Measurements from ENCODE around the gene UBALD1.

The UBALD1 gene

DNA sequence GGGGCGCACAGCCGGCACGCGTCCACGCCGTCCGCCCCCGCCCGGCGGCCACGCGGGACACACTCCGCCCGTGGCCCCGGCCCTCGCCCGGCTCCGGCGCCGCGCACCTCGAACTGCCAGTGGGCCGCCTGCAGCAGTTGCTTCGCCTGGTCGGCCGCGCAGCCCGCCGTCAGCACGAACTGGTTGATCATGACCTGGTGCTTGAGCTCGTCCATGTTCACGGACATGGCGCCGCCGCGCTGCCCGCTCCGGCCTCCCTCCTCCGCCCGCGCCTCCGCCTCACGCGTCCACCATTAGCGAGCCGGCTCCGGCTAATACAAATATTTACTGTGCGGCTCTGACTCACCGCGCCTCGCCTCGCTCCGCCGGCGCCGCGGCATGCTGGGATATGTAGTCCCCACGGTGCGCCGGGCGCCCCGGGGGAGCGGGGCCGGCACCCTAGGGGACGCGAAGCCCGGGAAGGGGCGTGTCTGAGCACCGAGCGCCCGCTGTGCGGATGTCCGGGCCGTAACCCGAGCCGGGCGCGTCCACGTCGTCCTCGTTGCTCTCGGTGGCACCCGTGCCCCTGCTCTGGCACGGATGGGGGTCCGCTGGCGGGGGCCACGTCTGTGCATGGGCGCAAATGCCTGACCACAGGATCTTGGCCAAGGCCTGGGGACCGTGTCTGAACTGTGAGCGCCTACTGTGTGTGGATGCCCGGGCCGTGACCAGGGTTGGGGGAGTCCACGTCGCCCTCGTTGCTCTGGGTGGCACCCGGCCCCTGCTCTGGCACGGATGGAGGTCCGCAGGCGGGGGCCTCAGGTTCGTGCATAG, at the start of gene UBALD1:
TSS of gene UBALD1 (minus strand) at position 318 of the 813 bp plus-strand sequence. CDS start at position 227, 91 bp downstream.
- peak; percentile 80 for DNase-seq

DNA sequence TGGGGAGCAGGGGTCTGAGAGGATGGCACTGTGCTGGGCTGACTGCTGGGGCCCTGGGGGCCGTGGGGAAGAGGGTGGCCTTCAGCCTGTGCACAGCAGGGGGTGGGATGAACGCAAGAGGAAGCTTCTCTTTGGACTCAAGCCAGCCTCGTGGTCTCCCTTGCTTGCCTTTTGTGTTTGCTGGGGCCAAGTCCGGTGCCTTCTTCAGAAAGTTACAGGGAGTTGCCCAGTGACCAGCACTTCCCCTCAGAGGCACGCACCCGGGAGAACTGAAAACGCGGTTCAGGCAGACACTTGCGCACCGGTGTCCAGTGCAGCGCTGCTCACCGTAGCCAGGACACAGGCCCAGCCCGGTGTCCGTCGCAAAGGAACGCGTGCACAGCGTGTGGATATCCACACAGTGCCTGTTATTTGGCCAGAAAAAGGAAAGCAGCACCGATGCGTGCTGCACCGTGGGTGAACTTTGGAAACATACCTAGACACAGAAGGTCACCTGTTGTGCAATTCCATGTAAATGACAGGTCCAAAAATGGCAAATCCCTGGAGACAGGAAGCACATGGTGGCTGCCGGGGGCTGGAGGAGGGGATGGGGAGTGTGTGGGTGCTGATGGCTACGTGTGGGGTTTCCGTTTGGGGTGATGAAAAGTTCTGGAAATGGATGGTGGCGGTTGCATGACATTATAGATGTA, 49.2 kb upstream of the UBALD1 start:
- no peak for DNase-seq

DNA sequence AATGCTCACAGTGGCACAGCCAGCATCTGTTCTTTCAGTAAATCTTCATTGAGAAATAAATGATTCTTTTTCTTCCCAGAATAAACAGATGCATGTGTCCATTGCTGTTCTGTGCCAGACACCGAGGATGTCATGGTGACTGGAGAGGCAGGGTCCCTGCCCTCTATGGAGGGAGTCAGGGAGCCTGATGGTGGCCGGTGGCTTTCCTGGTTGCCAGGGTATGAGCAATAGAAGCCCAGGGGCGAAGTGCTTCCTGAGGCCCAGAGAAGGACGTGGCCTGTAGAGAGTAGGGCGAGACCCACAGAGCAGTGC, 48.7 kb upstream of the UBALD1 start:
- no peak for DNase-seq

DNA sequence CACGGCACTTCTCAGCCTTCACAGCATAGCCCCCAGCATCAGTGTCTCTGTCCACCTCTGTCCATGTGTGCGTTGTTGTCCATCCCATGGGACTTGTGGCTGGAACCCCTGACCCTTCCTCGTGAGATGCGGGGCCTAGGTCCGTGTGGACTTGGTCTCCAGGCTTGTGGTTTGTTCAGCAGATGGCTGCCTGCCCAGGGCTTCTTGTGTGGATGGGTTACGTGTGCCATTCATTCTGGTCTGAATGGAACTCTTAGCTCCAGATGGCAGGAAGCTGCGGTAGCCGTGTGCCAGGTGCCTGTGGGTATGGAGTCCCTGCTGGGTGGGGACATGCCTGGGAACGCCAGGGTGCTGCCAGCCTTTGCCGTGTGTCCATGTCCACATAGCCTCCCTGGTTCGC, 47.0 kb upstream of the UBALD1 start:
- DNase-seq = no peak

DNA sequence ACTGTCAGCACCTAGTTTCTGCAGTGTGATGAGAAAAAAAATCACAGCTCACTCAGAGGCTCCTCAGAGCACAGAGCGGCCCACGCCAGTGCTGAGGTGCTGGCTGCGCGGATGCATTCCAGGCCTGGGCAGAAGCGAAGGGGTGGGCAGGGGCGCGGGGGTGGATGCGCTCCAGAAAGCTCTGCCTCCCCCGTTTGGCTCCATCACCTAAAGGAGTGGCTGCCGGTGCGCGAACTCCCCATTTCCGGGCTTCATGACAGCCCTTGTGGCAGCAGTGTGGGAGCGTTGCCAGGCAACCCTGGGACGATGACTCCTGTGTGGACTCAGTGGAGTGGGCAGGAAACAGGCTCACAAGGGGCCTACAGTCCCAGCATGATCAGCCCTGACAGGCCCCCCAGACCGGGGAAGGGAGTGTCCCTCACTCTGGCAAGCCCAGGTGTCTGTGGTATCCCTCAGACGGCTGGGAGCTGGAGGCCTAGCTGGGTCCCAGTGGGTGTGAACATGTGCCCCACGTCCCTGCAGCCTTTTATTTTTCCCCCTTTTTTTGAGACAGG, 45.8 kb upstream of the UBALD1 start:
- DNase-seq = peak; percentile 76

DNA sequence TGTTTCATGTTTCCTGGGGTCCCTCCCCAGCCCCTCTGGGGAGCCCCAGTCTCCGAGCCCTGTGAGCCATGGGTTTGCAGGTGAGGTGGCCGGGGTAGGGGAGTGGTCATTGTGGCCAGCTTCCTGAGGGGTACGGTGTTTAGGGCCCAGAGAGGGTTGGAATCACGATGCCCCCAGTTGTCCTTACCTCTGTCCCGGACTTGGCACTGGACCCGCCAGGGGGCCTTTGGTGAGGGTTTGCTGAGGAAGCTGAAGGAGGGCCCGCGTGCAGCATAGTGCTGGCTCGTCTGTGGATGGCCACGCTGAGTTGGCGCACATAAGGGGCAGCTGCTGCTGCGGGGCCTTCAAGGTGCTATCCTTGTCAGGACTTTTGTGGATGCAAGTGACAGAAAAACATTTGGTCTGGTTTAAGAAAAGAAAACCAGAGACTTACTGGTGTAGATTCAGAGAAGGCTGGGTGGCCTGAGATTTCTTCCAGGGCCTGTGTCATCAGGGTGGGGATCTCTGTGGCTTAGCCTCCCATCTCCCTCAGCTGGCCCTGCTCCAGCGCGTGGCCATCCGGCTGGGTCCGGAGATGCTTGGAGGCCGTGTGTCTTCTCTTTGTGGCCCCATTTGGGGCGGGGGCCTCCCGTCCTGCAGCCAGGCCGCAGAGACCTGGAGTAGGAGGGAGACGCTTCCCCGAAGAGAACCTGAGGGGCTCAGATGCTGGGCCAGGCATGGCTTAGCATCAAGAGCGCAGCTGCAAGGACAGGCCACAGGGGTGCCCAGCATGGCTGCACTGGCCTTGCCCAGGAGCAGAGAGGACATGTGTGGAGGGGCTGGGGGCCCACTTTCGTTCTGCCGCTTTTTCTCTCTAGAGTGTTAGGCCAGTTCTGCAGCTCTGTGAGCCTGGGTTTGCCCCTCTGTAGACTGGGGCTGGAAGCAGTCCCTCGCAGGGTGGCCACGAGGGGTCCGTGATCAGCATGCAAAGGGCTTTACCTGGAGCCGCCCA, 45.0 kb upstream of the UBALD1 start:
- no peak for DNase-seq

DNA sequence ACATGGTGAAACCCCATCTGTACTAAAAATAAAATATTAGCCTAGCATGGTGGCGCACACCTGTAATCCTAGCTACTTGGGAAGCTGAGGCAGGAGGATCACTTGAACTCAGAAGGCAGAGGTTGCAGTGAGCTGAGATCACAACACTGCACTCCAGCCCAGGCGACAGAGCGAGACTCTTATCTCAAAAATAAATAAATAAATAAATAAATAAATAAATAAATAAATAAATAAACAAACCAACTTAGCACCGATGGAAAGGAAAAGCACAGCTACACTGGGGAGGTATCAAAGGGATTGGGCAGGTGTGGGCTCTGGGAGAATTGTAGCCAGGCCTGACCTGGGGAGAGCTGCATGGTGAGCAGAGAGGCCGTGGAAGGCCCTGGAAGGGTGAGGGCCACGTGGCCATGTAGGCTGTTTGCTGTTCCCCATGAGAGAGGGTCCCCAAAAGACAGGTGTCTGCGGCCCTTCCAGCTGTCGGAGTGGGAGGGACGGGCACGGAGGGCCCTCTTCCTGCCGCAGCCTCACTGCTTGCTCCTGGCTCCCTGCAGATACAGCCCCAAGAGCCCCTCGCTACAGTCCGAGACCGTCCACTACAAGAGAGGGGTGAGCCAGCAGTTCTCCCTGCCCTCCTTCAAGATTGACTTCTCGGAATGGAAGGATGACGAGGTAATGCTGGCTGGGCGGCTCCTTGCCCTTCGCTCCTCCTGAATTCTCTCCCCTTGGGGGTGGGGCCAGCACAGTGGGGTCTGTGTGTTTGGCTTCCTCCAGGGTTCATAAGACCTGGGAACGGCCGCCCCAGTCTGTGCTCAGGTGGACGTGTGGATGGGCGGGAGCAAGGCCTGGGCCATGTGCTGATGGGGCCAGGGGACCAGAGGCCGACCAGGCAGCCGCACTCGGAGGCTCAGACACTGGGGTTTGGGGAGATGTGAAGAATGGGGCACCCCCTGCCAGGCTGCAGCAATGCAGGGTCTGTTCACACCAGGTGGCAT, 42.3 kb upstream of the UBALD1 start:
- no peak for DNase-seq

DNA sequence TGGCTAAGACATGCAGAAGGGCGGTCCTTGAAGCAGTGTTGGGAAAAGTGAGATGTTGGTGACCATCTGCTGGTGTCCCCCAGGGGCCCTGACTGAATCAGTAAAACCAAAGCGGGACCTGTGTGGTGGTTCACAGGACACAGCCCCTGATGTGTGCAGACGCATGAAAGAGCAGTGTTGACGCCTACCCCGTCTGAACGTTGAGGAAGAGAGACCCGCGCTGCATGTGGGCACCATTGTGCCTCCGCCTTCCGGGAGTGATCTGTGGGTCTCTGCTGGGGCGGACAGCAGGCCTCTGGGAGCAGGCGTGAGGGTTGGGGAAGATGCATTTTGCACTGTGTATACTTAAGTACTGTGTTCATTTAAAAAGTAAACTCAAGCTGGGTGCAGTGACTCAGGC, 41.5 kb upstream of the UBALD1 start:
- DNase-seq = no peak

DNA sequence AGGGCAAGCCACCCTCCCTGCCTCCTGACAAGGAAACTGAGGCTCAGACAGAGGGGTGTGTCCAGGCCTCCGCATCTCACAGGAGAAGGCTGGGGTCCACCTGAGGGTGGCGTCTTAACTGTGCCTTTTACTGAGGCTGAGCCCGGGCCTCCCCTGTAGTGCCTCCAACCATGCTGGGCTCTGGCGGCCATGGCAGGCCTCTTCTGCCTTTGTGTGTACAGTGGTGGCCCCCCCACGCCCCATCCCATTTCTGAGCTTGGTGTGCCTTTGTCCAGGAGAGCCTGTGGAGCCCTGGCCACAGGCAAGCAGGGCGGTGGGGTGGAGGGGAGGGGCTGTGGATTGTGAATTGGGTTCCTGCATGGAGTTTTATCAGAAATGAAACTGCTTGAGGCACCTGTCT, 41.1 kb upstream of the UBALD1 start:
- DNase-seq = no peak

DNA sequence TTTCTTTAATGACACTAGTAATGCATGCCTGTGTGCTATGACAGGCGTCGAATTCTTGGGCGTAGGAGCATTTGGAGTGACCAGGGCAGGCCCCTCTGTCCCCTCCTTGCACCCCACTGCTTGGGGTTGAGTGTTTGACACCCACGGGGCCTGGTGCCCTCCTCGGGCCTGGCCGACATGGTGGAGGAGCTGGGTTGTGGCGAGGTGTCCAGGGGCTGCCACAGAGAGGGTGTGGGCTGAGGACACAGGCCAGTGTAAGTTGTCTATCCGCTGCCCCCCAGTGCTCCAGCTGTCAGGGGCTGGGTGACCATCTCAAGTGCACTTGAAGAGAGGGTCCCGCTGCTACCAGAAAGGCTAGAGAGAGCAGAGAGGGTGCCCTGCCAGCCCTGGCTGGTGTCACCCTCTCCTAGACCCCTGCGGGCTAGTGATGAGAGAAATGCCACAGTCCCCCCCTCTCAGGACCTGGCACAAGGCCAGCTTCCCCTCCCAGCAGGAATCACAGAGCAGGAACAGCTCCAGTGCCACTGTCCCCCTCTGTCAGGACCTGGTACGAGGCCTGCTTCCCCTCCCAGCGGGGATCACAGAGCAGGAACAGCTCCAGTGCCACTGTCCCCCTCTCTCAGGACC, 40.4 kb upstream of the UBALD1 start:
- DNase-seq = no peak

DNA sequence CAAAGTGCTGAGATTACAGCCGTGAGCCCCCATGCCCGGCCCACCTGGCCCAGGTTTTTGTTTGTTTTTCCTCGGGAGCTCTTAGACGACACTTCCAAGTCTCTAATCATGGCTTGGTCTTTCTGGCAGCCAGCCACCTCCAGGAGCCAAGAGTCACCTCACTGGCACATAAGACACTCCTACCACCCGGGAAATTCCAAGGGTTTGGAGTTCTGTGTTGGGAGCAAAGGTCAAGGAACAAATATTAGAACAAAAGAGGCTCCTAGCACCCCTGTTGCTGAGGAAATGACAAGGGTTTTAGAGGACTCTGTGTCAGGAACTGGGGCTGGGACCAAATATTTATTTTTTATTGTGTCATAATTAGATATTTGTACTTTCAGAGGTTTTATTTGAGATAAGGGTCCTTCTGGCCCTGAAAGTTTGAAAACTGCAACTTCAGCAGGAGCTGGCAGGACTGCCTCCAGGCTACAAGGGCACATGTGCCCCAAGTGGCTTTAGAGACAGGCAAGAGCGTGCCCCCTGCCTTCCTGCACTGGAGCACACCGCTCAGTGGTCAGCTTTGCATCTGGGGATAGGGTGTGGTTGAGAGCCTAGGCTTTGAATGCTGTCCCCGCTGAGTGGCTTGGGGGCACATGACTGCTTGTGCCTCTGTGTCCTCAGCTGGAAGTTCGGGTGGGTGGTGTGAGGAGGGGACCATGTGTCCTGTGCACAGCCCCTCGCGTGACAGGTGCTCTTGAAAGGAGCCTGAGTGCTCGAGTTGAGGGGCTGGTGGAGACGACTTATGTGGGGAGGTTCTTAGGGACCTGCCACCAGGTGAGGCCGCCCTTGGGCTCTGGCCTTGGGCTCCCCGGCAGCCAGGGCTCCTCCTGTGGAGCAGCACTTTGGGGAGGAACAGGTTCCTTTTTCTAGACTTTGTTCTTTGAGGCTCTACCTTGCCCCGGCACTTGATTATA, 39.6 kb upstream of the UBALD1 start:
- DNase-seq = no peak

DNA sequence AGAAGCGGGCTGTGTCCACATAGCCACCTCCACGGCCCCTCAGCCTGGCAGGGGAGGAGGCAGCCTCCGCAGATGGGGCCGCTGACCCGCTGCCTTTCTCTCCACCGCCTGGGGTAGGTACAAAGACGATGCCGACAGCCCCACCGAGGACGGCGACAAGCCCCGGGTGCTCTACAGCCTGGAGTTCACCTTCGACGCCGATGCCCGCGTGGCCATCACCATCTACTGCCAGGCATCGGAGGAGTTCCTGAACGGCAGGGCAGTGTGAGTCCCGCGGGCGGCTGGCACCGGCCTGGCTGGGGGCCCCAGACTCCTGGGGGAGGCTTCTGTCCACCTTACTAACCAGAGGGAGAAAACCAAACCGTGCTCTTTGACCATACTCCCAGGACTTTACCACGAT, 37.9 kb upstream of the UBALD1 start:
- DNase-seq = no peak

DNA sequence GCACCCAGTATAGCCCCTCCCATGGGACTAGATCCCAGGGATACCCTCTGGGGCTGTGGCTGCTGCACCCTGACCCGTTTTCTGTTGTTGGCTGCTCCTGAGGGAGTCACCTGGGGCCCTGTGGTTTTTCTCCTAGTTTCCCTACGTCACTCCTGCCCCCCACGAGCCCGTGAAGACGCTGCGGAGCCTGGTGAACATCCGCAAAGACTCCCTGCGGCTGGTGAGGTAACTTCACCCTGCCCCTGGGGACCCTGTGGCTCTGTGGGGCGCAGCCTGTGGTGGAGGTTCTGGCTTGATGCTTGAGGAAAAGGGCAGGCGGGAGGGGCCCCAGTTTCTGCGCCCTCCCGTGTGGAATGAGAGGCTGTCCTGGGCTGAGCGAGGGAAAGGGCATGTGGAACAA, 37.1 kb upstream of the UBALD1 start:
- no peak for DNase-seq

DNA sequence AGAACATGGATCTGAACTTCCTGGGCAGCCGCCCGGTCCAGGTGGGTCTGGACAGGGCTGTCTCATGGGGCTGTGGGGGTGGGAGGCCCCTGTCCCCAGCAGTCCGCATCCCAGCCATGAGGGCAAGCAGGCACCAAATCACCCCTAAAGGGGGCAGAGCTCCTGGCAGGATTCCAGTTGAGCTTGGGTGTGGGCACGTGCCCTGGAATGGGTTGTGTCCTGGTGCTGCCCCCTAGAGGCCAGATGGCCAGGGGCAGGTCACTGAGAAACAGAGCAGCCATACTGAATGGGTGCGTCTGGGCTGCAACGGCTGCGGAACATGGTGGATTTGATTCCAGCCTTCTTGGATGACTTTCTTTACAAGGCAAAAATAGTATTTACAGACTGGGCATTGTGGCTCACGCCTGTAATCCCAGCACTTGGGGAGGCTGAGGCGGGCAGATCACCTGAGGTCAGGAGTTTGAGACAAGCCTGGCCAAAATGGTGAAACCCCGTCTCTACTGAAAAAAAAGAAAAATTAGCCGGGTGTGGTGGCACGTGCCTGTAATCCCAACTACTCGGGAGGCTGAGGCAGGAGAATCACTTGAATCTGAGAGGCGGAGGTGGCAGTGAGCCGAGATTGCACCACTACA, 35.9 kb upstream of the UBALD1 start:
- DNase-seq = peak; percentile 80

DNA sequence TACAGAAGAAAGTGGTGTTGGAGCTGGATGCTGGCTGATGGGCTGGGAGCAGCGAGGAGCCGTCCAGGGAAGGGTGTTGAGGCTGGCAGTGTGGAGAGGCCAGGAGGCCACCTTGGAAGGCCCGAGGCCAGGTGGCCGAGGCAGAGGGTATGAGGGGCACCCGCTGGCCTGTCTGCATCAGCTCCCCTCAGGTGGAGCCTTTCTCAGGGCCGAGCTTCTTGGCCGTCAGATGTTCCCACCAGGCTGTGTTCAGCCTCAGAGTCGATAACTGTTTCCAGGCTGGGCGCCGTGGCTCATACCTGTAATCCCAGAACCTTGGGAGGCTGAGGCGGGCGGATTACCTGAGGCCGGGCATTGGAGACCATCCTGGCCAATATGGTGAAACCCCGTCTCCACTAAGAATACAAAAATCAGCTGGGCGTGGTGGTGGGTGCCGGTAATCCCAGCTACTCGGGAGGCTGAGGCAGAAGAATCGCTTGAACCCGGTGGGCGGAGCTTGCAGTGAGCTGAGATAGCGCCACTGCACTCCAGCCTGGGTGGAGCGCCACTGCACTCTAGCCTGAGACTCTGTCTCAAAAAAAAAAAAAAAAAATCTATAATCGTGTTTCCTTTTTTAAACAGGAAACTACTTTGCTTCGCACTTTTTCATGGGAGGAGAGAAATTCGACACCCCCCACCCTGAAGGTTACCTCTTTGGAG, 35.2 kb upstream of the UBALD1 start:
- DNase-seq = no peak

DNA sequence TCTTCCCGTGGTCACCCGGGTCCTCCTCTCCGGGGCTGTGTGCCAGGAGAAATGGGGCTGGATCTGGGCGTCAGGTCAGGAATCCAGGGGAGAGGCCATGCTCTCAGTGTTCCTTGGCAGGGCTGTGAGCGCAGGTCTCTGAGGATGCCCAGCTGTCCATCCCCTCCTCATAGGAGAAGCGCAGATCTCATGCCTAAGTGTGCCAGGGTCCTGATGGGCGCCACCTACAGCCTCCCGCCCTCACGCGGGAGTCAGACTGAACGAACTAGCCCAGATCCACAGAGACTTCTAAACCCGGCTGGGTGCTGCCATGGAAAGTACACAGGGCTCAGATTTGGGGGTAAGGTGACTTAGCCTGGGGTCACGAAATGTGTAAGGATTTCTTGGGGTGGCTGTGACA, 34.2 kb upstream of the UBALD1 start:
- no peak for DNase-seq

DNA sequence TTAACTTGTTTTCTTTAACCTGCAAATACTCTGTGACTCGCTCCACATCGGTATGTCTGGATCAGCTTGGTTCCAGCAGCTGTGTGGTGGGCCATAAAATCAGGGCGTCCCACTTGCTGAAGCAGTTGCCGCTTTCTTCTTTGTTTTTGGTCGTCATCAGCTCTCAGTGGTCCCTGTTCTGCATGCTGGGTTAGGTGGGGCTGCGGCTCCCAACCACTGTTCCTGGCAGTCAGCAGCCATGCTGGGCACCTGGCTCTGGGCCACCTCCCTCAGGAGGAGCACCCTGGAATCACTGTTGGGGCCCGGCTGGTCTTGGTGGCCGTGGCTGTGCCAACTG, 32.9 kb upstream of the UBALD1 start:
- DNase-seq = no peak

DNA sequence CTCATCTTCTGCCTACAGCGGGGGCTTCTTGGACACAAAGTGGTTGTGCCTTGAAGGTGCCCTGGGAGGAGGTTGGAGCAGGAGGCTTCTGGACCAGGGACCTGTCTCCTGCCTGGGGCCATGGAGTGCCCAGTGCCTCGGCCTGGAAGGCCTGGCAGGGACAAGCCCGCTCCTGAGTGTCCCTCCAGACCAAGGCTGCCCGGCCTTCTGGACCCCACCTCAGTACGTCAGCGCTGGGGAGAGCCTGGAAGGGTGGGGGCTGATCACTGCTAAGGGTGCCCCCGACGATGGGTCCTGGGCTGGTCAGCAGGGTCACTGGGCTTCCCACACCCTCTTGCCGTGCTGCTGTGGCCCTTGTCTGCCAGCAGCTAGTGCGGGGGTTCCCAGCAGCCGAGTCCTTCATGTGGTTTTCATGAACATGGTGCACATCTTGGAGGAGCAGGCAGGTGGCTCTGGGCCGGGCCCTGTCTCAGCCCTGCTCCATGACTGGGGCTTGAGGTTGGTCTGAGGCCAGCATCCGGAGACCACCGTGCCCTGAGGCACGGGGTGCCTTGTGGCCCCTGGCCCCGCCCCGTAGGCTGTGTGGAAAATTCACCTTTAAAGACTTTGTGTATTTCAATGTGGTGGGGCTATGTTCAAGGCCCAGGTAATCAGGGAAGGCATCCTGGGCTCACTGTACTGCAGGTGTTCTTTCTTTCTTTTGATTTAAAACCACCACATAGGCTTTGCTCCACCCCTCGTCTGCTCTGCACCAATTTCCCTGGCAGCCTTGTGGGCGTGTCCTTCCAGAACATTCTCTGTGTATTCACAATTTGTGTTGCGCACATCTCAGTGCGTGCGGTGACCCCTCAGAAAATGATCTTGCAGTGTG, 32.3 kb upstream of the UBALD1 start:
- no peak for DNase-seq

Data from stimulated activated CD4-positive, alpha-beta T cell treated with anti-CD3 and anti-CD28 coated beads, Interleukin-4, amount 100 ng/mL, for 24 hours (primary cell).